Endodermal cell (in vitro differentiated cells): ENCODE data around the gene AKAP12. TPM values are rescaled to one million over a fixed set of nuclear protein-coding genes. Genes with fewer than 3 reads are reported as not detected.
"Not testable (repeated sequence)": the region's sequence is repeated elsewhere in the genome, so short reads cannot be mapped to it uniquely, and the experiment has no call there.

Experiments
- DNase-seq: peaks from one replicate; pipeline ENCODE4 v3.0.0-alpha.2; 2017
- H3K27ac ChIP-seq: 2 replicates; pipeline ENCODE4 v1.5.1; 2013; ENCODE audit warnings: mild to moderate bottlenecking, low read depth, low read length, moderate library complexity
- H3K27me3 ChIP-seq: 2 replicates; pipeline ENCODE4 v1.6.1; 2013; ENCODE audit warnings: mild to moderate bottlenecking, low read length, moderate library complexity; ENCODE audit not compliant: insufficient read depth, control insufficient read depth, poor library complexity, severe bottlenecking
- H3K36me3 ChIP-seq: 2 replicates; pipeline ENCODE4 v1.7.0; 2013; ENCODE audit warnings: mild to moderate bottlenecking, low read length, moderate library complexity; ENCODE audit not compliant: control insufficient read depth, insufficient read depth
- H3K4me1 ChIP-seq: one replicate; pipeline ENCODE4 v1.7.0; 2013; ENCODE audit warnings: low read length; ENCODE audit not compliant: control insufficient read depth, insufficient read depth
- H3K4me3 ChIP-seq: 2 replicates; pipeline ENCODE4 v1.5.1; 2013; ENCODE audit warnings: mild to moderate bottlenecking, low read length, moderate library complexity
- H3K9ac ChIP-seq: 2 replicates; pipeline ENCODE4 v1.6.1; 2013; ENCODE audit warnings: mild to moderate bottlenecking, low read length, moderate library complexity; ENCODE audit not compliant: poor library complexity, severe bottlenecking; ENCODE audit errors: extremely low read depth
- H3K9me3 ChIP-seq: 2 replicates; pipeline ENCODE4 v1.6.1; 2013; ENCODE audit warnings: mild to moderate bottlenecking, low read length, moderate library complexity; ENCODE audit not compliant: control insufficient read depth
- H3K27ac Mint-ChIP-seq: 2 replicates; pipeline ENCODE4 v1.8.0; 2020; ENCODE audit warnings: mixed read lengths
- H3K27me3 Mint-ChIP-seq: 2 replicates; pipeline ENCODE4 v1.8.0; 2021; ENCODE audit warnings: mild to moderate bottlenecking, mixed read lengths; ENCODE audit not compliant: insufficient read depth
- H3K36me3 Mint-ChIP-seq: 2 replicates; pipeline ENCODE4 v1.8.0; 2020; ENCODE audit warnings: low read depth, mixed read lengths
- H3K4me1 Mint-ChIP-seq: 2 replicates; pipeline ENCODE4 v1.8.0; 2020; ENCODE audit warnings: mixed read lengths
- H3K4me3 Mint-ChIP-seq: 2 replicates; pipeline ENCODE4 v1.8.0; 2020; ENCODE audit warnings: mild to moderate bottlenecking, moderate library complexity, mixed read lengths
- H3K9me3 Mint-ChIP-seq: 2 replicates; pipeline ENCODE4 v1.8.0; 2020; ENCODE audit warnings: mild to moderate bottlenecking, mixed read lengths
- WGBS, 2 experiments: methylation state at CpG; one replicate each; pipeline versions ENCODE4 v1.1.5 to v1.1.7; 2013; ENCODE audit warnings: missing lambda C conversion rate in 2 of 2, mixed read lengths in 1 of 2; ENCODE audit not compliant: insufficient coverage in 1 of 2, insufficient read length in 1 of 2; 5-methylcytosine and 5-hydroxymethylcytosine counted together
- total RNA-seq, 2 donors: library from RNA; stranded (reverse); fragmentation: NEBNext Ultra II Directional in 1 of 2; extraction: Animal tissue kit (Norgen Biotek cat#: 25700) in 1 of 2; gene quantifications; 2 replicates in 1 of 2; 3 replicates in 1 of 2; pipeline ENCODE4 v1.2.1, GENCODE V29; 2021
- TF ChIP-seq, protein P1 (sequence below): fragments of 200-600 bp; sonication (generic); conservative IDR thresholded peaks from 2 replicates; pipeline ENCODE4 v1.5.0; 2021; ENCODE audit warnings: antibody characterized with exemption, mild to moderate bottlenecking

Gene AKAP12
- total RNA-seq, 2 donors from 2014 or later = 27.3 to 33.3 TPM

- Histone ChIP-seq H3K9ac (no peak overlapping the region), H3K36me3 (peaks cover 5% of the 10 kb centered on the region), H3K27me3 (no peaks in the 10 kb centered on the region), H3K4me1 (no peaks in the 10 kb centered on the region), H3K27ac (no peak overlapping the region), H3K9me3 (peaks cover 4% of the 10 kb centered on the region), H3K4me3 (no peak overlapping the region)
- H3K36me3 Mint-ChIP-seq = peaks cover 5% of the 10 kb centered on the region
- no peak overlapping the region for H3K4me3 Mint-ChIP-seq
- WGBS, 2 experiments = 94% methylated on average over 4 of the region's 4 CpGs
- peaks cover 2% of the 10 kb centered on the region for H3K9me3 Mint-ChIP-seq
- peak overlapping the region; percentile 24 for H3K27ac Mint-ChIP-seq
- DNase-seq = no peak
- no peaks in the 10 kb centered on the region for H3K27me3 Mint-ChIP-seq
- TF ChIP-seq, protein P1, sequence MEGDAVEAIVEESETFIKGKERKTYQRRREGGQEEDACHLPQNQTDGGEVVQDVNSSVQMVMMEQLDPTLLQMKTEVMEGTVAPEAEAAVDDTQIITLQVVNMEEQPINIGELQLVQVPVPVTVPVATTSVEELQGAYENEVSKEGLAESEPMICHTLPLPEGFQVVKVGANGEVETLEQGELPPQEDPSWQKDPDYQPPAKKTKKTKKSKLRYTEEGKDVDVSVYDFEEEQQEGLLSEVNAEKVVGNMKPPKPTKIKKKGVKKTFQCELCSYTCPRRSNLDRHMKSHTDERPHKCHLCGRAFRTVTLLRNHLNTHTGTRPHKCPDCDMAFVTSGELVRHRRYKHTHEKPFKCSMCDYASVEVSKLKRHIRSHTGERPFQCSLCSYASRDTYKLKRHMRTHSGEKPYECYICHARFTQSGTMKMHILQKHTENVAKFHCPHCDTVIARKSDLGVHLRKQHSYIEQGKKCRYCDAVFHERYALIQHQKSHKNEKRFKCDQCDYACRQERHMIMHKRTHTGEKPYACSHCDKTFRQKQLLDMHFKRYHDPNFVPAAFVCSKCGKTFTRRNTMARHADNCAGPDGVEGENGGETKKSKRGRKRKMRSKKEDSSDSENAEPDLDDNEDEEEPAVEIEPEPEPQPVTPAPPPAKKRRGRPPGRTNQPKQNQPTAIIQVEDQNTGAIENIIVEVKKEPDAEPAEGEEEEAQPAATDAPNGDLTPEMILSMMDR = no peak
- peaks cover 21% of the 10 kb centered on the region for H3K4me1 Mint-ChIP-seq
Observed at GRCh38 chr6:151381722-151382121, 142.0 kb downstream of the AKAP12 start.

DNA sequence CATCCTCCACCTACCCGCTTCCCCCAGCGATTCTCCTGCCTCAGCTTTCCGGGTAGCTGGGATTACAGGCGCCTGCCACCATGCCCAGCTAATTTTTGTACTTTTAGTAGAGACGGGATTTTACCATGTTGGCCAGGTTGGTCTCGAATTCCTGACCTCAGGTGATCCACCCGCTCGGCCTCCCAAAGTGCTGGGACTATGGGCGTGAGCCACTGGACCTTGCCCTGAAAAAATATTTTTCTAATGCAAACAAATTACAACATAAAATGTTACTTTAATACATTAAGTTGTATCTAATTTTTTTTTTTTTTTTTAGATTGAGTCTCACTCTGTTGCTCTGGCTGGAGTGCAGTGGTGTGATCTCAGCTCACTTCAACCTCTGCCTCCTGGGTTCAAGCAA, 142.9 kb downstream of the AKAP12 start:
- not testable (repeated sequence) for H3K27ac Mint-ChIP-seq, H3K4me3 Mint-ChIP-seq, H3K27me3 ChIP-seq, H3K4me1 ChIP-seq, DNase-seq, H3K4me3 ChIP-seq, H3K9ac ChIP-seq, H3K9me3 Mint-ChIP-seq, H3K27ac ChIP-seq, H3K36me3 ChIP-seq, H3K9me3 ChIP-seq, H3K27me3 Mint-ChIP-seq
- WGBS, 2 experiments = 96 to 100% methylated on average over 7 to 9 of the region's 9 CpGs
- Mint-ChIP-seq H3K36me3 (peaks cover 11% of the 10 kb centered on the region), H3K4me1 (peaks cover 26% of the 10 kb centered on the region)

- H3K27ac Mint-ChIP-seq = no peak overlapping the region
- Histone ChIP-seq H3K27me3 (no peaks in the 10 kb centered on the region), H3K36me3 (peaks cover 12% of the 10 kb centered on the region), H3K9ac (no peak overlapping the region), H3K9me3 (no peaks in the 10 kb centered on the region), H3K4me1 (peaks cover 4% of the 10 kb centered on the region), H3K4me3 (no peak overlapping the region), H3K27ac (no peak overlapping the region)
- 86 to 93% methylated on average over 5 of the region's 5 CpGs for WGBS, 2 experiments
- peaks cover 28% of the 10 kb centered on the region for H3K4me1 Mint-ChIP-seq
- H3K36me3 Mint-ChIP-seq = peaks cover 11% of the 10 kb centered on the region
- H3K27me3 Mint-ChIP-seq = no peaks in the 10 kb centered on the region
- H3K4me3 Mint-ChIP-seq = no peak overlapping the region
- DNase-seq = no peak
- TF ChIP-seq, protein P1 = no peak
- H3K9me3 Mint-ChIP-seq = no peaks in the 10 kb centered on the region
Observed at GRCh38 chr6:151384151-151384550, 144.4 kb downstream of the AKAP12 start.

GRCh38 chr6:151385177-151385576, 145.4 kb downstream of the AKAP12 start:
- Mint-ChIP-seq H3K9me3 (no peaks in the 10 kb centered on the region), H3K27me3 (no peaks in the 10 kb centered on the region), H3K36me3 (peaks cover 11% of the 10 kb centered on the region), H3K4me1 (peaks cover 29% of the 10 kb centered on the region), H3K4me3 (no peak overlapping the region), H3K27ac (no peak overlapping the region)
- 95% methylated on average over 1 of the region's 1 CpG; no CpG with 5 or more reads in 1 of the 2 experiments for WGBS, 2 experiments
- peaks cover 4% of the 10 kb centered on the region for H3K4me1 ChIP-seq
- no peak for DNase-seq
- H3K9ac ChIP-seq = no peak overlapping the region
- H3K36me3 ChIP-seq = peaks cover 12% of the 10 kb centered on the region
- no peaks in the 10 kb centered on the region for H3K9me3 ChIP-seq
- no peak overlapping the region for H3K4me3 ChIP-seq
- TF ChIP-seq, protein P1 = no peak
- no peak overlapping the region for H3K27ac ChIP-seq
- no peaks in the 10 kb centered on the region for H3K27me3 ChIP-seq
